ENCODE measurements around the gene TLE1.

DNA sequence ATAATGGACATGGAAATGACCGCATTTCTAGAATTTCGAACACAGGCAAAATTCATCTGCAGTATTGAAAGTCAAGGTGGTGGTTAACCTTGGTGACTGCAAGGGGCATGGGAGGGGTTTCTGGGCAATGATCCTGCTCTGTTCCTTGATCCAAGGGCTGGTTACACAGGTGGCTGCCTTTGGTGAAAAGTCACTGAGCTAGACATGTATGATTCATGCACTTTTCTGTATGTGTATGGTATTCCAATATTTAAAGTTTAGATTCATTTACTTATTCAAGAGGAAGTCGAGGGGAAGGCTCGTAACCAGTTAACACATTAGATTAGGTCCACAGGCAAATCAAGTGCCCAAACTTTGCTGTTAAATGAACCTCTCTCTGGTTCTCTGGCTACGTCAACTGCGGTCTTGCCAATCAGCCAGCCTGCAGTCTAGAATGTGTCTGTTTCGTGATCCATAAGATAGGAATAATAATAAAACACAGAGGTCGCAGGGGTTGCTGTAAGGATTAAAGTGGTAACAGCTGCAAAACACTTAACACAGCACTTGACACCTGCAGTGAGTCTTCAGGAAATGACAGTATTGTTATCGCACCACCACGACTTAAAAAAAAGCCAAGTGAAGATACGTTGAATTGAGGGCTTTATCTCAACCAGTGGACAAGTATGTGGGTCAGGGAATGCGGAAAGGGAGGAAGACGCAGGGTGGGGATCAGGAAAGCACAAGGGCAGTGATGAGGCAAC lies 92.5 kb downstream of the TLE1 start:
- TF ChIP-seq, protein P1, sequence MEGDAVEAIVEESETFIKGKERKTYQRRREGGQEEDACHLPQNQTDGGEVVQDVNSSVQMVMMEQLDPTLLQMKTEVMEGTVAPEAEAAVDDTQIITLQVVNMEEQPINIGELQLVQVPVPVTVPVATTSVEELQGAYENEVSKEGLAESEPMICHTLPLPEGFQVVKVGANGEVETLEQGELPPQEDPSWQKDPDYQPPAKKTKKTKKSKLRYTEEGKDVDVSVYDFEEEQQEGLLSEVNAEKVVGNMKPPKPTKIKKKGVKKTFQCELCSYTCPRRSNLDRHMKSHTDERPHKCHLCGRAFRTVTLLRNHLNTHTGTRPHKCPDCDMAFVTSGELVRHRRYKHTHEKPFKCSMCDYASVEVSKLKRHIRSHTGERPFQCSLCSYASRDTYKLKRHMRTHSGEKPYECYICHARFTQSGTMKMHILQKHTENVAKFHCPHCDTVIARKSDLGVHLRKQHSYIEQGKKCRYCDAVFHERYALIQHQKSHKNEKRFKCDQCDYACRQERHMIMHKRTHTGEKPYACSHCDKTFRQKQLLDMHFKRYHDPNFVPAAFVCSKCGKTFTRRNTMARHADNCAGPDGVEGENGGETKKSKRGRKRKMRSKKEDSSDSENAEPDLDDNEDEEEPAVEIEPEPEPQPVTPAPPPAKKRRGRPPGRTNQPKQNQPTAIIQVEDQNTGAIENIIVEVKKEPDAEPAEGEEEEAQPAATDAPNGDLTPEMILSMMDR (IDR thresholded peaks at IDR 0.05; ENCODE audit: low read depth, low read length): no peak
- no peak for TF ChIP-seq EZH2phosphoT487 (IDR thresholded peaks at IDR 0.05; ENCODE audit: low read depth)
